A549 (cell line): ENCODE measurements around the gene ADCK2.

ENCODE experiments used
- NFE2L2 ChIP-seq: fragments of 150-350 bp; conservative IDR thresholded peaks from 2 replicates; pipeline ENCODE4 v1.6.1; 2014; ENCODE audit warnings: low read length
- RAD21 ChIP-seq, 2 experiments: fragments of >200 bp in 1 of 2; sonication (Bioruptor Twin) in 1 of 2; formaldehyde crosslinking in 1 of 2; IDR thresholded peaks in 1 of 2; conservative IDR thresholded peaks in 1 of 2; 2 replicates in 1 of 2; 3 replicates in 1 of 2; pipeline ENCODE4 v1.6.1; 2012 to 2018; ENCODE audit warnings: inconsistent platforms in 1 of 2
- SMC3 ChIP-seq: fragments of >200 bp; sonication (Bioruptor Twin); formaldehyde crosslinking; IDR thresholded peaks from 3 replicates; pipeline ENCODE4 v1.6.1; 2018; ENCODE audit warnings: inconsistent platforms
- TF ChIP-seq, protein P1 (sequence below): fragments of >200 bp; sonication (Bioruptor Twin); formaldehyde crosslinking; IDR thresholded peaks from 3 replicates; pipeline ENCODE4 v1.5.1; 2016
- TF ChIP-seq, protein P2 (sequence below): fragments of >200 bp; sonication (Bioruptor Twin); formaldehyde crosslinking; IDR thresholded peaks from 3 replicates; pipeline ENCODE4 v1.6.1; 2016
- TF ChIP-seq, protein P3 (sequence below): IDR thresholded peaks from 2 replicates; pipeline ENCODE4 v1.6.1; 2012
- TF ChIP-seq, protein P4 (sequence below): fragments of 450-650 bp; IDR thresholded peaks from 2 replicates; pipeline ENCODE4 v1.6.1; 2014; ENCODE audit warnings: antibody characterized with exemption

DNA sequence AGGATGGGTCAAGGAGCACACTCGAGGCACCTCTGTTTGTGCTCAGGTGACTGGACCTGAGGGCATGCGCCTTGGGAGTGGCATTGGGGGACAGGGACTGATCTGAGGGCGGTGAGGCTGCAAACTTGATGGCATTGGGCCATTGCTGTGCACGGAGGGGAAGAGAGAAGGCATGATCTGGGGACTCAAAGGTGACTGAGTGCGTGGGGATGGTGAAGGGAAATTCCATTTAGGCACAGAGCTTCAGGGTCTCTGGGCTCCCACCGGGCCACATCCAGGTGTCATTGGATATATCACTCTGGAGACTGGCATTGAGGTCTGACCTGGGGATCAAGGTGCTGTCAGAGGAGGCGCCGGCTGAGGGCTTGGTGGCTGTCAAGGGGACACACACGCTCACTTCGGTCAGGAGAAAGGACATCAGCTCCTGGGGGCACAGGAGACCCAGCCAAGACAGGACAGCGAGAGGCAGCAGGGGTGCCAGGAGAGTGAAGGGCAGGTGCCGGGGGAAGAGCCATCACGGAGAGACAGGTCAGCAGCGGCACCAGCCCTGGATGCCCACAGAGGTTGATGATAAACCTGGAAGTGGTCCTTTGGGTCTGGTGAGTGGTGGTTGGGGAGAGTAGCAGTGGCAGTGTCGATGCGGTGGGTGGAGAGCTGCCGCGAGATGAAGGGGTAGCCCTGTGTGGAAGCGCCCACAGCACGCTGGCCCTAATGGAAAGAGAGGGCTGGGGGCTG, 5.5 kb downstream of the ADCK2 start:
- TF ChIP-seq, protein P1, sequence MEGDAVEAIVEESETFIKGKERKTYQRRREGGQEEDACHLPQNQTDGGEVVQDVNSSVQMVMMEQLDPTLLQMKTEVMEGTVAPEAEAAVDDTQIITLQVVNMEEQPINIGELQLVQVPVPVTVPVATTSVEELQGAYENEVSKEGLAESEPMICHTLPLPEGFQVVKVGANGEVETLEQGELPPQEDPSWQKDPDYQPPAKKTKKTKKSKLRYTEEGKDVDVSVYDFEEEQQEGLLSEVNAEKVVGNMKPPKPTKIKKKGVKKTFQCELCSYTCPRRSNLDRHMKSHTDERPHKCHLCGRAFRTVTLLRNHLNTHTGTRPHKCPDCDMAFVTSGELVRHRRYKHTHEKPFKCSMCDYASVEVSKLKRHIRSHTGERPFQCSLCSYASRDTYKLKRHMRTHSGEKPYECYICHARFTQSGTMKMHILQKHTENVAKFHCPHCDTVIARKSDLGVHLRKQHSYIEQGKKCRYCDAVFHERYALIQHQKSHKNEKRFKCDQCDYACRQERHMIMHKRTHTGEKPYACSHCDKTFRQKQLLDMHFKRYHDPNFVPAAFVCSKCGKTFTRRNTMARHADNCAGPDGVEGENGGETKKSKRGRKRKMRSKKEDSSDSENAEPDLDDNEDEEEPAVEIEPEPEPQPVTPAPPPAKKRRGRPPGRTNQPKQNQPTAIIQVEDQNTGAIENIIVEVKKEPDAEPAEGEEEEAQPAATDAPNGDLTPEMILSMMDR = no peak
- TF ChIP-seq RAD21 (conservative IDR thresholded peaks at IDR 0.05 in 1 of 2, IDR thresholded peaks at IDR 0.05 in 1 of 2) (no peak), SMC3 (no peak), NFE2L2 (no peak)
- TF ChIP-seq, protein P2, sequence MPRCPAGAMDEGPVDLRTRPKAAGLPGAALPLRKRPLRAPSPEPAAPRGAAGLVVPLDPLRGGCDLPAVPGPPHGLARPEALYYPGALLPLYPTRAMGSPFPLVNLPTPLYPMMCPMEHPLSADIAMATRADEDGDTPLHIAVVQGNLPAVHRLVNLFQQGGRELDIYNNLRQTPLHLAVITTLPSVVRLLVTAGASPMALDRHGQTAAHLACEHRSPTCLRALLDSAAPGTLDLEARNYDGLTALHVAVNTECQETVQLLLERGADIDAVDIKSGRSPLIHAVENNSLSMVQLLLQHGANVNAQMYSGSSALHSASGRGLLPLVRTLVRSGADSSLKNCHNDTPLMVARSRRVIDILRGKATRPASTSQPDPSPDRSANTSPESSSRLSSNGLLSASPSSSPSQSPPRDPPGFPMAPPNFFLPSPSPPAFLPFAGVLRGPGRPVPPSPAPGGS = no peak
- TF ChIP-seq, protein P3, sequence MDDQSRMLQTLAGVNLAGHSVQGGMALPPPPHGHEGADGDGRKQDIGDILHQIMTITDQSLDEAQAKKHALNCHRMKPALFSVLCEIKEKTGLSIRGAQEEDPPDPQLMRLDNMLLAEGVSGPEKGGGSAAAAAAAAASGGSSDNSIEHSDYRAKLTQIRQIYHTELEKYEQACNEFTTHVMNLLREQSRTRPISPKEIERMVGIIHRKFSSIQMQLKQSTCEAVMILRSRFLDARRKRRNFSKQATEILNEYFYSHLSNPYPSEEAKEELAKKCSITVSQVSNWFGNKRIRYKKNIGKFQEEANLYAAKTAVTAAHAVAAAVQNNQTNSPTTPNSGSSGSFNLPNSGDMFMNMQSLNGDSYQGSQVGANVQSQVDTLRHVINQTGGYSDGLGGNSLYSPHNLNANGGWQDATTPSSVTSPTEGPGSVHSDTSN = no peak
- TF ChIP-seq, protein P4, sequence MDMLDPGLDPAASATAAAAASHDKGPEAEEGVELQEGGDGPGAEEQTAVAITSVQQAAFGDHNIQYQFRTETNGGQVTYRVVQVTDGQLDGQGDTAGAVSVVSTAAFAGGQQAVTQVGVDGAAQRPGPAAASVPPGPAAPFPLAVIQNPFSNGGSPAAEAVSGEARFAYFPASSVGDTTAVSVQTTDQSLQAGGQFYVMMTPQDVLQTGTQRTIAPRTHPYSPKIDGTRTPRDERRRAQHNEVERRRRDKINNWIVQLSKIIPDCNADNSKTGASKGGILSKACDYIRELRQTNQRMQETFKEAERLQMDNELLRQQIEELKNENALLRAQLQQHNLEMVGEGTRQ = no peak
